Ovary (tissue), 3 donors: ENCODE data around the gene ARHGAP40.
"Not testable (repeated sequence)": the region's sequence is repeated elsewhere in the genome, so short reads cannot be mapped to it uniquely, and the experiment has no call there.

Source experiments
- EP300 ChIP-seq: sonication (generic); formaldehyde crosslinking; IDR thresholded peaks from one replicate; pipeline ENCODE4 v1.6.1; 2017; ENCODE audit warnings: antibody characterized with exemption
- POLR2A ChIP-seq: fragments of 450-650 bp; IDR thresholded peaks from one replicate; pipeline ENCODE4 v1.6.1; 2017; ENCODE audit warnings: antibody characterized with exemption, mild to moderate bottlenecking, moderate library complexity
- TF ChIP-seq, protein P1 (sequence below), 3 donors: fragments of 450-650 bp in 2 of 3; fragments of 200-600 bp in 1 of 3; IDR thresholded peaks; one replicate each; pipeline versions ENCODE4 v1.5.1 to v1.8.0; 2016 to 2022; ENCODE audit warnings: antibody characterized with exemption in 3 of 3, mild to moderate bottlenecking in 1 of 3
- donor health status: DM: no; HTN: no; CAD: no.

DNA sequence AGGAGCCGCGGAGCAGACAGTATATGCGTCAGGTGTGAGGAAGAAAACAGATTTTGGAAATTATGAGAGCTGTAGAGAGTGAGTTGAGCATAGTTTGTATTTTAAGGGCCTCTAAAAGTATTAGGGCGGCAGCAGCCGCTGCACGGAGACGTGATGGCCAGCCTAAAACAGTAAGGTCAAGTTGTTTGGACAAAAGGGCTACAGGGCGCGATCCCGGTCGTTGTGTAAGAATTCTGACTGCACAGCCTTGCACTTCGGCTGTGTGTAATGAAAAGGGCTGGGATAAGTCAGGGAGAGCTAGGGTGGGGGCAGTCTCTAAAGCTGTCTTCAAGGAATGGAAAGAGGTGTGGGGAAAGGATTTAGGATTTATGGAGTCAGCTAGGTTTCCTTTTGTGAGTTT, 7.3 kb upstream of the ARHGAP40 start:
- TF ChIP-seq, protein P1, sequence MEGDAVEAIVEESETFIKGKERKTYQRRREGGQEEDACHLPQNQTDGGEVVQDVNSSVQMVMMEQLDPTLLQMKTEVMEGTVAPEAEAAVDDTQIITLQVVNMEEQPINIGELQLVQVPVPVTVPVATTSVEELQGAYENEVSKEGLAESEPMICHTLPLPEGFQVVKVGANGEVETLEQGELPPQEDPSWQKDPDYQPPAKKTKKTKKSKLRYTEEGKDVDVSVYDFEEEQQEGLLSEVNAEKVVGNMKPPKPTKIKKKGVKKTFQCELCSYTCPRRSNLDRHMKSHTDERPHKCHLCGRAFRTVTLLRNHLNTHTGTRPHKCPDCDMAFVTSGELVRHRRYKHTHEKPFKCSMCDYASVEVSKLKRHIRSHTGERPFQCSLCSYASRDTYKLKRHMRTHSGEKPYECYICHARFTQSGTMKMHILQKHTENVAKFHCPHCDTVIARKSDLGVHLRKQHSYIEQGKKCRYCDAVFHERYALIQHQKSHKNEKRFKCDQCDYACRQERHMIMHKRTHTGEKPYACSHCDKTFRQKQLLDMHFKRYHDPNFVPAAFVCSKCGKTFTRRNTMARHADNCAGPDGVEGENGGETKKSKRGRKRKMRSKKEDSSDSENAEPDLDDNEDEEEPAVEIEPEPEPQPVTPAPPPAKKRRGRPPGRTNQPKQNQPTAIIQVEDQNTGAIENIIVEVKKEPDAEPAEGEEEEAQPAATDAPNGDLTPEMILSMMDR (IDR thresholded peaks at IDR 0.05) = not testable (repeated sequence)
- not testable (repeated sequence) for TF ChIP-seq POLR2A, EP300
